Neural cell (in vitro differentiated cells): ENCODE measurements around the gene RIC8B. TPM values are rescaled to one million over a fixed set of nuclear protein-coding genes. Genes with fewer than 3 reads are reported as not detected.

Experiments
- H2AFZ ChIP-seq: fragments of 200-600, 300-800 bp; sonication (generic), shearing (Covaris generic); 2 replicates; pipeline ENCODE4 v1.6.0; 2014; ENCODE audit warnings: low read depth, mild to moderate bottlenecking, antibody characterized with exemption, low read length, moderate library complexity
- H3F3A ChIP-seq: fragments of 200-600 bp; shearing (Covaris generic); 2 replicates; pipeline ENCODE4 v1.6.1; 2016; ENCODE audit warnings: mild to moderate bottlenecking, moderate library complexity, mixed read lengths, antibody characterized with exemption, low read length; ENCODE audit not compliant: insufficient read depth, poor library complexity, severe bottlenecking
- H3K27ac ChIP-seq: fragments of 200-600, 300-800 bp; sonication (generic), shearing (Covaris generic); 2 replicates; pipeline ENCODE4 v1.5.1; 2014; ENCODE audit warnings: mild to moderate bottlenecking, low read length, moderate library complexity
- H3K27me3 ChIP-seq: fragments of 300-800, 200-600 bp; sonication (generic), shearing (Covaris generic); 2 replicates; pipeline ENCODE4 v1.6.0; 2014; ENCODE audit warnings: mild to moderate bottlenecking, low read depth, low read length, moderate library complexity; ENCODE audit not compliant: insufficient read depth
- H3K36me3 ChIP-seq: fragments of 300-800, 200-600 bp; sonication (generic), shearing (Covaris generic); 2 replicates; pipeline ENCODE4 v1.5.1; 2014; ENCODE audit warnings: mild to moderate bottlenecking, antibody characterized with exemption, low read length, moderate library complexity; ENCODE audit not compliant: insufficient read depth
- H3K4me2 ChIP-seq: fragments of 300-800, 200-600 bp; sonication (generic), shearing (Covaris generic); 2 replicates; pipeline ENCODE4 v1.6.0; 2014; ENCODE audit warnings: mild to moderate bottlenecking, low read length
- H3K4me3 ChIP-seq: fragments of 300-800, 200-600 bp; sonication (generic), shearing (Covaris generic); 2 replicates; pipeline ENCODE4 v1.5.1; 2014; ENCODE audit warnings: mild to moderate bottlenecking, low read length, moderate library complexity
- H3K79me2 ChIP-seq: fragments of 200-600 bp; shearing (Covaris generic); replicated peaks from 2 replicates; pipeline ENCODE4 v1.6.0; 2014; ENCODE audit warnings: mild to moderate bottlenecking, low read length, moderate library complexity; ENCODE audit not compliant: insufficient read depth
- H3K9ac ChIP-seq: fragments of 300-800, 200-600 bp; sonication (generic), shearing (Covaris generic); 2 replicates; pipeline ENCODE4 v1.6.1; 2016; ENCODE audit warnings: mild to moderate bottlenecking, low read length, mixed read lengths
- H3K9me2 ChIP-seq: fragments of 200-600 bp; shearing (Covaris generic); 2 replicates; pipeline ENCODE4 v1.6.1; 2016; ENCODE audit warnings: mild to moderate bottlenecking, low read length, mixed read lengths; ENCODE audit not compliant: insufficient read depth
- H3K9me3 ChIP-seq: fragments of 200-600, 300-800 bp; sonication (generic), shearing (Covaris generic); 2 replicates; pipeline ENCODE4 v1.6.1; 2016; ENCODE audit warnings: mild to moderate bottlenecking, mixed run types, low read length, moderate library complexity, mixed read lengths
- H4K20me1 ChIP-seq: fragments of 200-600 bp; shearing (Covaris generic); 2 replicates; pipeline ENCODE4 v1.6.1; 2016; ENCODE audit warnings: mild to moderate bottlenecking, mixed run types; ENCODE audit not compliant: insufficient read depth
- EP300 ChIP-seq: fragments of 450-650 bp; conservative IDR thresholded peaks from 2 replicates; pipeline ENCODE4 v1.6.1; 2014; ENCODE audit warnings: antibody characterized with exemption, mild to moderate bottlenecking, moderate library complexity; ENCODE audit not compliant: poor library complexity, severe bottlenecking
- EZH2 ChIP-seq: fragments of 200-600, 300-800 bp; shearing (Covaris generic), sonication (generic); IDR thresholded peaks from 2 replicates; pipeline ENCODE4 v1.6.1; 2014; ENCODE audit warnings: antibody characterized with exemption, low read length, borderline replicate concordance, mild to moderate bottlenecking; ENCODE audit not compliant: insufficient read depth, poor library complexity, severe bottlenecking
- MXI1 ChIP-seq: fragments of 450-650 bp; conservative IDR thresholded peaks from 2 replicates; pipeline ENCODE4 v1.6.1; 2014; ENCODE audit warnings: antibody characterized with exemption, mild to moderate bottlenecking; ENCODE audit not compliant: poor library complexity, severe bottlenecking
- POLR2AphosphoS5 ChIP-seq: IDR thresholded peaks from 2 replicates; pipeline ENCODE4 v1.6.1; 2012
- RAD21 ChIP-seq: fragments of 450-650 bp; conservative IDR thresholded peaks from 2 replicates; pipeline ENCODE4 v1.6.1; 2014; ENCODE audit warnings: antibody characterized with exemption, mild to moderate bottlenecking, moderate library complexity
- SMC3 ChIP-seq: fragments of 450-650 bp; conservative IDR thresholded peaks from 2 replicates; pipeline ENCODE4 v1.6.1; 2014; ENCODE audit warnings: antibody characterized with exemption, mild to moderate bottlenecking, moderate library complexity; ENCODE audit not compliant: poor library complexity
- TAF1 ChIP-seq: IDR thresholded peaks from 2 replicates; pipeline ENCODE4 v1.6.1; 2012; ENCODE audit warnings: low read depth
- polyA plus RNA-seq: library from polyadenylated mRNA; depleted of rRNA; stranded (reverse); fragments of >200 nt; gene quantifications from 2 replicates; pipeline ENCODE4 v1.2.3, GENCODE V29; 2014
- TF ChIP-seq, protein P1 (sequence below): fragments of 450-650 bp; IDR thresholded peaks from 2 replicates; pipeline ENCODE4 v1.5.1; 2014; ENCODE audit warnings: antibody characterized with exemption, mild to moderate bottlenecking, moderate library complexity; ENCODE audit not compliant: poor library complexity, severe bottlenecking
- TF ChIP-seq, protein P2 (sequence below): IDR thresholded peaks from 2 replicates; pipeline ENCODE4 v1.6.1; 2012; ENCODE audit warnings: borderline replicate concordance

The RIC8B gene
- polyA plus RNA-seq, 1 donor from 2014 or later, result 30.0 TPM

DNA sequence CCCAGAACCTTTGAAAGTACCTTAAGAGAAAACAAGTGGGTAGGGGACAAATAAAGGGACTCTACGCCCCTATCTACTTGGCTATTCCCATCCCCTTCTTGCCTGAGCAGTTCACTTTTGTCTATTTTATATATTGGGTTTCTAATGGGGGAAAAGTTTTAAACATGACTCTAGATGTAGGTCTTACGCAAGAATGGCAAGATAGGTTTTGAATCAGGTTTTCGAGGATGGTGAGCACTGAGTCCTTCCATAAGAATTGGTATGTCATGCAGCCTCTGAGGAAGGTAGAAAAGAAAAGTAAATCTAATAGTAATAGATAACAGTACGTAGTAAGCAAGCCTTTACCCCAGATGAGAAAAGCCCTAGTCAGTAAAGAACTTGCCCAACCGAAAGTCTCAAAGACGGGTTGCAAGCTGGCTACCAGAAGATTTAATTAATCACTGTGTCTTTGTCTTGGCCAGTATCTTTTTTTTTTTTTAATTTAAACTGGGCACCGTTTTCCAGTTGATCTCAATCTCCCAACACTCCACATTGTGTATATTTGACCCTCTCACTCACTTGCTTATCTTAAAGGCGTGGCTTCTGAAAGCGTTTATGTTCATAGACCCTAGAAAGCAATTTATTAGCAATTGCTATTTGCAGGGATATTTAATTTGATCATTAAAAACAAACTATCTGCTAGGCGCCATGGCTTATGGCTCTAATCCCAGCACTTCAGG, 94.7 kb downstream of the RIC8B start:
- H3K4me3 ChIP-seq, result no peak overlapping the region
- H3K9me3 ChIP-seq, result no peaks in the 10 kb centered on the region
- no peak overlapping the region for H3K27ac ChIP-seq
- H3K27me3 ChIP-seq, result no peaks in the 10 kb centered on the region
- H3K9ac ChIP-seq, result no peak overlapping the region
- H3K79me2 ChIP-seq, result no peaks in the 10 kb centered on the region
- H2AFZ ChIP-seq, result no peak overlapping the region
- TF ChIP-seq MXI1 (no peak), EZH2 (no peak), TAF1 (no peak), POLR2AphosphoS5 (no peak), SMC3 (no peak), RAD21 (no peak), EP300 (no peak)
- TF ChIP-seq, protein P1, sequence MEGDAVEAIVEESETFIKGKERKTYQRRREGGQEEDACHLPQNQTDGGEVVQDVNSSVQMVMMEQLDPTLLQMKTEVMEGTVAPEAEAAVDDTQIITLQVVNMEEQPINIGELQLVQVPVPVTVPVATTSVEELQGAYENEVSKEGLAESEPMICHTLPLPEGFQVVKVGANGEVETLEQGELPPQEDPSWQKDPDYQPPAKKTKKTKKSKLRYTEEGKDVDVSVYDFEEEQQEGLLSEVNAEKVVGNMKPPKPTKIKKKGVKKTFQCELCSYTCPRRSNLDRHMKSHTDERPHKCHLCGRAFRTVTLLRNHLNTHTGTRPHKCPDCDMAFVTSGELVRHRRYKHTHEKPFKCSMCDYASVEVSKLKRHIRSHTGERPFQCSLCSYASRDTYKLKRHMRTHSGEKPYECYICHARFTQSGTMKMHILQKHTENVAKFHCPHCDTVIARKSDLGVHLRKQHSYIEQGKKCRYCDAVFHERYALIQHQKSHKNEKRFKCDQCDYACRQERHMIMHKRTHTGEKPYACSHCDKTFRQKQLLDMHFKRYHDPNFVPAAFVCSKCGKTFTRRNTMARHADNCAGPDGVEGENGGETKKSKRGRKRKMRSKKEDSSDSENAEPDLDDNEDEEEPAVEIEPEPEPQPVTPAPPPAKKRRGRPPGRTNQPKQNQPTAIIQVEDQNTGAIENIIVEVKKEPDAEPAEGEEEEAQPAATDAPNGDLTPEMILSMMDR, result no peak
- TF ChIP-seq, protein P2, sequence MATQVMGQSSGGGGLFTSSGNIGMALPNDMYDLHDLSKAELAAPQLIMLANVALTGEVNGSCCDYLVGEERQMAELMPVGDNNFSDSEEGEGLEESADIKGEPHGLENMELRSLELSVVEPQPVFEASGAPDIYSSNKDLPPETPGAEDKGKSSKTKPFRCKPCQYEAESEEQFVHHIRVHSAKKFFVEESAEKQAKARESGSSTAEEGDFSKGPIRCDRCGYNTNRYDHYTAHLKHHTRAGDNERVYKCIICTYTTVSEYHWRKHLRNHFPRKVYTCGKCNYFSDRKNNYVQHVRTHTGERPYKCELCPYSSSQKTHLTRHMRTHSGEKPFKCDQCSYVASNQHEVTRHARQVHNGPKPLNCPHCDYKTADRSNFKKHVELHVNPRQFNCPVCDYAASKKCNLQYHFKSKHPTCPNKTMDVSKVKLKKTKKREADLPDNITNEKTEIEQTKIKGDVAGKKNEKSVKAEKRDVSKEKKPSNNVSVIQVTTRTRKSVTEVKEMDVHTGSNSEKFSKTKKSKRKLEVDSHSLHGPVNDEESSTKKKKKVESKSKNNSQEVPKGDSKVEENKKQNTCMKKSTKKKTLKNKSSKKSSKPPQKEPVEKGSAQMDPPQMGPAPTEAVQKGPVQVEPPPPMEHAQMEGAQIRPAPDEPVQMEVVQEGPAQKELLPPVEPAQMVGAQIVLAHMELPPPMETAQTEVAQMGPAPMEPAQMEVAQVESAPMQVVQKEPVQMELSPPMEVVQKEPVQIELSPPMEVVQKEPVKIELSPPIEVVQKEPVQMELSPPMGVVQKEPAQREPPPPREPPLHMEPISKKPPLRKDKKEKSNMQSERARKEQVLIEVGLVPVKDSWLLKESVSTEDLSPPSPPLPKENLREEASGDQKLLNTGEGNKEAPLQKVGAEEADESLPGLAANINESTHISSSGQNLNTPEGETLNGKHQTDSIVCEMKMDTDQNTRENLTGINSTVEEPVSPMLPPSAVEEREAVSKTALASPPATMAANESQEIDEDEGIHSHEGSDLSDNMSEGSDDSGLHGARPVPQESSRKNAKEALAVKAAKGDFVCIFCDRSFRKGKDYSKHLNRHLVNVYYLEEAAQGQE, result no peak
- H4K20me1 ChIP-seq, result no peaks in the 10 kb centered on the region
- H3K36me3 ChIP-seq, result no peaks in the 10 kb centered on the region
- H3K4me2 ChIP-seq, result no peak overlapping the region
- H3K9me2 ChIP-seq, result no peaks in the 10 kb centered on the region
- H3F3A ChIP-seq, result no peaks in the 10 kb centered on the region

DNA sequence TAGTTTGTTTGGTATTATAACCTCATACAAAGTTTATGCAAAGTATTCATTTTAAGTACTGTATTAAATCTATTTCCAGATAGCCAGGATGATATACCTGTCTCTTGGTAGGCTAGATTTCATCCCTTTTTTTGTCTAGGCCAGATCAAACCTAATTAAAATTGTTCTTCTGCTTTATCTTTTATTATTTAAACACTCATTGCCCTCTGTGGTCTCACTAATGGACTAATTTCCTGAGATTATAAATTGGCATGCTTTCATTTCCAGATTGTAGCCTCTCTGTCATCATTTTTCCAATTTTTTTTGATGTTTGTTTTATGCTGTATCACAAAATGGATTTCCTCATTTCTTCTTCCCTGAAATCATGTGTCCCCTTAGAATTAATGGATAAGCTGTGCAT, 95.6 kb downstream of the RIC8B start:
- H2AFZ ChIP-seq, result no peak overlapping the region
- no peaks in the 10 kb centered on the region for H4K20me1 ChIP-seq
- H3F3A ChIP-seq, result no peaks in the 10 kb centered on the region

More for the DNA sequence above, 95.6 kb downstream of the RIC8B start:
- Histone ChIP-seq H3K9me3 (no peaks in the 10 kb centered on the region), H3K79me2 (no peaks in the 10 kb centered on the region), H3K9ac (no peak overlapping the region), H3K27ac (no peak overlapping the region), H3K36me3 (peaks cover 4% of the 10 kb centered on the region), H3K4me2 (no peak overlapping the region), H3K27me3 (no peaks in the 10 kb centered on the region), H3K9me2 (no peaks in the 10 kb centered on the region), H3K4me3 (no peak overlapping the region)
- TF ChIP-seq TAF1 (no peak), EP300 (no peak), MXI1 (no peak), SMC3 (no peak), EZH2 (no peak), POLR2AphosphoS5 (no peak), RAD21 (no peak)
- TF ChIP-seq, protein P1, result no peak
- TF ChIP-seq, protein P2, result no peak
